Measurements from ENCODE around the gene LCP2. TPM values are rescaled to one million over a fixed set of nuclear protein-coding genes. Genes with fewer than 3 reads are reported as not detected.

The LCP2 gene
- total and polyA plus RNA-seq, 10 of the 15 experiments (the other 5 are each of a cell fraction or from before 2014, with no cell fraction given), result 8.0 to 50.5 (median 20.6) TPM

DNA sequence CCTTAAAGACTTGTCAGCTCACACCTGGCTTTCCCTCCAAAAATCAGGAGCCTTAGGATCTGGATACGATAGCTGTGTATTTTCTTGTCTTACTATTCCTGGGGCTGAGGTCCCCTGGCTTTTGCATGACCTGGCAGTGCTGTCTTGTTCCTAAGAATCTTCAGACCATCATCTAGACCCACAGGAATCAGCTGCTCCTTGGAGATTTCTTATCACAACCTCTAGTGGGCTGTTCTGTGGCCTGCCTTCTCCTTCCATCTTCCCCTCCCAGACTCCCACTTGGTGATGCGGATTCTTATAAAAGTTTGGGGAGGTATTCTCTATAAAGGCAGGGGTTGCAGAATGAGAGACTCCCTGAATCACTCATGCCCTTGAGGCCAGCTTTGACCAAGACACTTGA lies 21.4 kb downstream of the LCP2 start (continued):
- TF ChIP-seq IKZF1 (conservative IDR thresholded peaks at IDR 0.05) (no peak), MTA3 (IDR thresholded peaks at IDR 0.05; ENCODE audit: borderline replicate concordance, low read length) (no peak), NRF1 (conservative IDR thresholded peaks at IDR 0.05; ENCODE audit: low read depth, low read length) (no peak), SMAD5 (IDR thresholded peaks at IDR 0.05; ENCODE audit: low read depth) (no peak), EGR1 (IDR thresholded peaks at IDR 0.05; ENCODE audit: borderline replicate concordance in 1 of 2, low read depth in 2 of 2, low read length in 2 of 2) (no peak), PAX8 (IDR thresholded peaks at IDR 0.05) (no peak), NBN (IDR thresholded peaks at IDR 0.05) (no peak)
- TF ChIP-seq, protein P1, sequence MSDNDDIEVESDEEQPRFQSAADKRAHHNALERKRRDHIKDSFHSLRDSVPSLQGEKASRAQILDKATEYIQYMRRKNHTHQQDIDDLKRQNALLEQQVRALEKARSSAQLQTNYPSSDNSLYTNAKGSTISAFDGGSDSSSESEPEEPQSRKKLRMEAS (IDR thresholded peaks at IDR 0.05; ENCODE audit: low read depth, low read length), result no peak
- TF ChIP-seq, protein P2, sequence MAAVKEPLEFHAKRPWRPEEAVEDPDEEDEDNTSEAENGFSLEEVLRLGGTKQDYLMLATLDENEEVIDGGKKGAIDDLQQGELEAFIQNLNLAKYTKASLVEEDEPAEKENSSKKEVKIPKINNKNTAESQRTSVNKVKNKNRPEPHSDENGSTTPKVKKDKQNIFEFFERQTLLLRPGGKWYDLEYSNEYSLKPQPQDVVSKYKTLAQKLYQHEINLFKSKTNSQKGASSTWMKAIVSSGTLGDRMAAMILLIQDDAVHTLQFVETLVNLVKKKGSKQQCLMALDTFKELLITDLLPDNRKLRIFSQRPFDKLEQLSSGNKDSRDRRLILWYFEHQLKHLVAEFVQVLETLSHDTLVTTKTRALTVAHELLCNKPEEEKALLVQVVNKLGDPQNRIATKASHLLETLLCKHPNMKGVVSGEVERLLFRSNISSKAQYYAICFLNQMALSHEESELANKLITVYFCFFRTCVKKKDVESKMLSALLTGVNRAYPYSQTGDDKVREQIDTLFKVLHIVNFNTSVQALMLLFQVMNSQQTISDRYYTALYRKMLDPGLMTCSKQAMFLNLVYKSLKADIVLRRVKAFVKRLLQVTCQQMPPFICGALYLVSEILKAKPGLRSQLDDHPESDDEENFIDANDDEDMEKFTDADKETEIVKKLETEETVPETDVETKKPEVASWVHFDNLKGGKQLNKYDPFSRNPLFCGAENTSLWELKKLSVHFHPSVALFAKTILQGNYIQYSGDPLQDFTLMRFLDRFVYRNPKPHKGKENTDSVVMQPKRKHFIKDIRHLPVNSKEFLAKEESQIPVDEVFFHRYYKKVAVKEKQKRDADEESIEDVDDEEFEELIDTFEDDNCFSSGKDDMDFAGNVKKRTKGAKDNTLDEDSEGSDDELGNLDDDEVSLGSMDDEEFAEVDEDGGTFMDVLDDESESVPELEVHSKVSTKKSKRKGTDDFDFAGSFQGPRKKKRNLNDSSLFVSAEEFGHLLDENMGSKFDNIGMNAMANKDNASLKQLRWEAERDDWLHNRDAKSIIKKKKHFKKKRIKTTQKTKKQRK (IDR thresholded peaks at IDR 0.05; ENCODE audit: low read depth, low read length), result no peak
- TF ChIP-seq, protein P3, sequence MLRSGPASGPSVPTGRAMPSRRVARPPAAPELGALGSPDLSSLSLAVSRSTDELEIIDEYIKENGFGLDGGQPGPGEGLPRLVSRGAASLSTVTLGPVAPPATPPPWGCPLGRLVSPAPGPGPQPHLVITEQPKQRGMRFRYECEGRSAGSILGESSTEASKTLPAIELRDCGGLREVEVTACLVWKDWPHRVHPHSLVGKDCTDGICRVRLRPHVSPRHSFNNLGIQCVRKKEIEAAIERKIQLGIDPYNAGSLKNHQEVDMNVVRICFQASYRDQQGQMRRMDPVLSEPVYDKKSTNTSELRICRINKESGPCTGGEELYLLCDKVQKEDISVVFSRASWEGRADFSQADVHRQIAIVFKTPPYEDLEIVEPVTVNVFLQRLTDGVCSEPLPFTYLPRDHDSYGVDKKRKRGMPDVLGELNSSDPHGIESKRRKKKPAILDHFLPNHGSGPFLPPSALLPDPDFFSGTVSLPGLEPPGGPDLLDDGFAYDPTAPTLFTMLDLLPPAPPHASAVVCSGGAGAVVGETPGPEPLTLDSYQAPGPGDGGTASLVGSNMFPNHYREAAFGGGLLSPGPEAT (IDR thresholded peaks at IDR 0.05; ENCODE audit: low read depth), result no peak
